Astrocyte of the spinal cord (primary cell): ENCODE data around the gene INHBE.

Experiments used
- DNase-seq: peaks from one replicate; pipeline ENCODE4 v3.0.0; 2011; ENCODE audit warnings: low read depth, low spot score
- H3K4me3 ChIP-seq: 2 replicates; pipeline ENCODE4 v1.5.1; 2011; ENCODE audit warnings: low read depth, mild to moderate bottlenecking, low read length, moderate library complexity
- in situ Hi-C: cut with HindIII; loops from 2 replicates; pipeline ENCODE4 v1.10.0; 2017; ENCODE audit warnings: low sequenced_read_pairs
- TF ChIP-seq, protein P1 (sequence below): IDR thresholded peaks from 2 replicates; pipeline ENCODE4 v1.5.1; 2012; ENCODE audit warnings: low read depth, mild to moderate bottlenecking, low read length, inconsistent platforms

The INHBE gene

DNA sequence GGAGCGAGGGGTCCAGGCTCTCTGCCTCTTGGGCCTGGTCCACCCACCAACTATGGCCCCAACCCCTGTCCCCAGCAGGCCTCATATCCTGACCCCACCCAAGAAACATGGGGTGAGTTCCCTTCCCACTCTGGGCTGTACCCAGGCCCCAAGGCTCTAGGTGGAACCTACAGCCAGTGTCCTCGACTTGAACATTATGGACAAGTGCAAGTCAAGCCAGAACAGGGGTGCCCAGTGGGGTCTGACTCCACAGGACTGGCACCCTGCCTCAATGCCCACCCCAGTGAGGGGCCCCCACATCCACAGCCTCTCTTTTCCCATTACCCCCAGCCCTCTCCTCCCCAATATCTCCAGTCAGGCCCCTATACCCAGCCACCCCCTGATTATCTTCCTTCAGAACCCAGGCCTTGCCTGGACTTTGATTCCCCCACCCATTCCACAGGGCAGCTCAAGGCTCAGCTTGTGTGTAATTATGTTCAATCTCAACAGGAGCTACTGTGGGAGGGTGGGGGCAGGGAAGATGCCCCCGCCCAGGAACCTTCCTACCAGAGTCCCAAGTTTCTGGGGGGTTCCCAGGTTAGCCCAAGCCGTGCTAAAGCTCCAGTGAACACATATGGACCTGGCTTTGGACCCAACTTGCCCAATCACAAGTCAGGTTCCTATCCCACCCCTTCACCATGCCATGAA, 16.0 kb downstream of the INHBE start:
- DNase-seq: no peak
- in situ Hi-C loops: no loop called here
- H3K4me3 ChIP-seq: no peak overlapping the region
- TF ChIP-seq, protein P1, sequence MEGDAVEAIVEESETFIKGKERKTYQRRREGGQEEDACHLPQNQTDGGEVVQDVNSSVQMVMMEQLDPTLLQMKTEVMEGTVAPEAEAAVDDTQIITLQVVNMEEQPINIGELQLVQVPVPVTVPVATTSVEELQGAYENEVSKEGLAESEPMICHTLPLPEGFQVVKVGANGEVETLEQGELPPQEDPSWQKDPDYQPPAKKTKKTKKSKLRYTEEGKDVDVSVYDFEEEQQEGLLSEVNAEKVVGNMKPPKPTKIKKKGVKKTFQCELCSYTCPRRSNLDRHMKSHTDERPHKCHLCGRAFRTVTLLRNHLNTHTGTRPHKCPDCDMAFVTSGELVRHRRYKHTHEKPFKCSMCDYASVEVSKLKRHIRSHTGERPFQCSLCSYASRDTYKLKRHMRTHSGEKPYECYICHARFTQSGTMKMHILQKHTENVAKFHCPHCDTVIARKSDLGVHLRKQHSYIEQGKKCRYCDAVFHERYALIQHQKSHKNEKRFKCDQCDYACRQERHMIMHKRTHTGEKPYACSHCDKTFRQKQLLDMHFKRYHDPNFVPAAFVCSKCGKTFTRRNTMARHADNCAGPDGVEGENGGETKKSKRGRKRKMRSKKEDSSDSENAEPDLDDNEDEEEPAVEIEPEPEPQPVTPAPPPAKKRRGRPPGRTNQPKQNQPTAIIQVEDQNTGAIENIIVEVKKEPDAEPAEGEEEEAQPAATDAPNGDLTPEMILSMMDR: no peak

DNA sequence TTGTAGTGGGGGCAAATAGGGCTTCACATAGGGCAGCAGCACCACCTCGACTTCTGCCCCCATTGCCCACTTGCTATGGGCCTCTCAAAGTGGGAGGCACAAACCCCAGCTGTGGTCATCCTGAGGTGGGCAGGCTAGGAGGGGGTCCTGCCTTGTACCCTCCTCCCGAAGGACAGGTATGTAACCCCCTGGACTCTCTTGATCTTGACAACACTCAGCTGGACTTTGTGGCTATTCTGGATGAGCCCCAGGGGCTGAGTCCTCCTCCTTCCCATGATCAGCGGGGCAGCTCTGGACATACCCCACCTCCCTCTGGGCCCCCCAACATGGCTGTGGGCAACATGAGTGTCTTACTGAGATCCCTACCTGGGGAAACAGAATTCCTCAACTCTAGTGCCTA, 16.6 kb downstream of the INHBE start:
- in situ Hi-C loops: no loop called here
- no peak overlapping the region for H3K4me3 ChIP-seq
- TF ChIP-seq, protein P1: no peak
- no peak for DNase-seq

GRCh38 chr12:57472391-57472790, 17.3 kb downstream of the INHBE start:
- H3K4me3 ChIP-seq: no peak overlapping the region
- no peak for DNase-seq
- in situ Hi-C loops: no loop called here
- TF ChIP-seq, protein P1: no peak

GRCh38 chr12:57473392-57473791, 18.3 kb downstream of the INHBE start:
- in situ Hi-C loops: no loop called here
- no peak for DNase-seq
- H3K4me3 ChIP-seq: no peak overlapping the region
- TF ChIP-seq, protein P1: no peak

GRCh38 chr12:57473886-57474285, 18.8 kb downstream of the INHBE start:
- TF ChIP-seq, protein P1: no peak
- DNase-seq: no peak
- in situ Hi-C loops: no loop called here
- H3K4me3 ChIP-seq: no peak overlapping the region

DNA sequence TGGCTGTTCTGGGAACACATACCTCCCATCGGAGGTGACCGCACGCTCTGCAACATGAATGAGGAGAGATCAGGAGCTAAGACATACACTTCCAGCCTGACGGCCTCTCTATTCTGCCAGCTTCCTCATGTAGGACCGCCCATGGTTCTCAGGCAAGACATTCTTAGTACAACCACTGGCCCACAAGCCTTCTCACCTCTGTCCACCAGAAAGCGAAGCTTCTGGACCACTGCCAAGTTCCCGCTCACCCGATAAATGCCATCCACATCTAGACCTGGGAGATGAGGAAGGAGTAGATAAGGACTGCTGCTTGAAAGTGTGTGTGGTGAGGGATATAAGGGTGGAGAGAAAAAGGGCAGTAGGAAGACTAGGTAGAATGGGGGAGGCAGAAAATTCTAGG, 19.3 kb downstream of the INHBE start:
- no peak overlapping the region for H3K4me3 ChIP-seq
- DNase-seq: no peak
- in situ Hi-C loops: no loop called here
- TF ChIP-seq, protein P1: no peak
